K562 (cell line): Measurements from ENCODE around the gene DIPK1B. TPM values are rescaled to one million over a fixed set of nuclear protein-coding genes. Genes with fewer than 3 reads are reported as not detected.

ENCODE experiments used
- ATAC-seq: fragments of 200-7000 bp; cut with Tn5 transposase; 3 replicates; pipeline ENCODE4 v1.9.1; 2020; ENCODE audit warnings: moderate library complexity
- BruUV-seq: library from RNA; stranded (reverse); fragments of 400-500 nt; replicated peaks from 2 replicates; lab custom pipeline; 2021; lab: Mats Ljungman, UMichigan
- CTCF ChIA-PET: fragments of 300-600 bp; formaldehyde crosslinking; extraction: SDS; loops from one replicate; lab custom pipeline; 2021; ENCODE audit warnings: low intra/inter-chr PET ratio; lab: Yijun Ruan, JAX
- POLR2A ChIA-PET: fragments of 300-600, 350-650 bp; sonication (Branson Sonifier 250); formaldehyde crosslinking; extraction: SDS; loops from one replicate; lab custom pipeline; 2021; ENCODE audit warnings: antibody characterized with exemption, inconsistent platforms; lab: Yijun Ruan, JAX
- DNase-seq, 4 experiments: peaks; one replicate each; pipeline versions ENCODE4 v3.0.0 to v3.0.0-alpha.2; 2011 to 2018; ENCODE audit warnings: low spot score in 3 of 4, mixed read lengths in 3 of 4; ENCODE audit errors: extremely low read depth in 1 of 4
- FAIRE-seq: peaks from 2 replicates; lab custom pipeline; 2011; peaks lifted over from hg19 to GRCh38; lab: Jason Lieb, UNC
- H2AFZ ChIP-seq: 2 replicates; pipeline ENCODE4 v1.6.0; 2011; ENCODE audit warnings: low read depth, low read length, control low read depth, inconsistent platforms
- H3K27ac ChIP-seq: fragments of 200-600 bp; 3 replicates; pipeline ENCODE4 v1.8.0; 2011; ENCODE audit warnings: low read depth, mild to moderate bottlenecking, control low read depth, inconsistent platforms, low read length, moderate library complexity, mixed read lengths; ENCODE audit errors: extremely low read depth
- H3K27me3 ChIP-seq, 2 experiments: fragments of 300-600 bp in 1 of 2; 2 replicates in 1 of 2; 3 replicates in 1 of 2; pipeline versions ENCODE4 v1.6.0 to v1.8.0; 2011; ENCODE audit warnings: inconsistent platforms in 2 of 2, low read length in 2 of 2, mild to moderate bottlenecking in 1 of 2, mixed read lengths in 1 of 2, moderate library complexity in 1 of 2; ENCODE audit not compliant: control insufficient read depth in 2 of 2, insufficient read depth in 2 of 2
- H3K36me3 ChIP-seq: fragments of 300-600 bp; 3 replicates; pipeline ENCODE4 v1.8.0; 2011; ENCODE audit warnings: mild to moderate bottlenecking, low read length, inconsistent platforms; ENCODE audit not compliant: control insufficient read depth, insufficient read depth
- H3K4me1 ChIP-seq, 2 experiments: fragments of 200-600 bp in 1 of 2; replicated peaks in 1 of 2; 2 replicates in 1 of 2; 3 replicates in 1 of 2; pipeline versions ENCODE4 v1.5.1 to v1.8.0; 2011; ENCODE audit warnings: inconsistent platforms in 2 of 2, low read length in 2 of 2, mild to moderate bottlenecking in 1 of 2, mixed read lengths in 1 of 2, moderate library complexity in 1 of 2; ENCODE audit not compliant: control insufficient read depth in 2 of 2, insufficient read depth in 2 of 2
- H3K4me2 ChIP-seq: 2 replicates; pipeline ENCODE4 v1.6.1; 2011; ENCODE audit warnings: low read length, control low read depth, inconsistent platforms, mixed read lengths; ENCODE audit not compliant: insufficient read depth
- H3K4me3 ChIP-seq: fragments of 200-600 bp; sonication (generic), shearing (Covaris generic); 2 replicates; pipeline ENCODE4 v1.5.1; 2016; ENCODE audit warnings: control low read depth, inconsistent platforms
- H3K79me2 ChIP-seq: fragments of 200-600 bp; 3 replicates; pipeline ENCODE4 v1.8.0; 2011; ENCODE audit warnings: low read length, inconsistent platforms; ENCODE audit not compliant: control insufficient read depth, insufficient read depth
- H3K9ac ChIP-seq, 2 experiments: 2 replicates each; pipeline versions ENCODE4 v1.6.0 to v1.6.1; 2011; ENCODE audit warnings: low read depth in 2 of 2, low read length in 2 of 2, control low read depth in 1 of 2, inconsistent platforms in 1 of 2, mild to moderate bottlenecking in 1 of 2, mixed read lengths in 1 of 2; ENCODE audit not compliant: insufficient read depth in 1 of 2
- H3K9me1 ChIP-seq: one replicate; pipeline ENCODE4 v1.6.0; 2011; ENCODE audit warnings: inconsistent platforms, mild to moderate bottlenecking, low read length, moderate library complexity; ENCODE audit not compliant: control insufficient read depth, insufficient read depth
- H3K9me3 ChIP-seq: replicated peaks from 2 replicates; pipeline ENCODE4 v1.5.1; 2011; ENCODE audit warnings: low read depth, low read length, inconsistent platforms; ENCODE audit not compliant: control insufficient read depth, insufficient read depth
- H4K20me1 ChIP-seq: replicated peaks from 2 replicates; pipeline ENCODE4 v1.6.1; 2011; ENCODE audit warnings: low read length, inconsistent platforms, mixed read lengths; ENCODE audit not compliant: control insufficient read depth, insufficient read depth
- DMBX1 ChIP-seq: fragments of 250-450 bp; sonication (Bioruptor Pico); IDR thresholded peaks from 2 replicates; pipeline ENCODE4 v1.8.0; 2022; ENCODE audit warnings: inconsistent platforms, mild to moderate bottlenecking, moderate library complexity, borderline replicate concordance
- DPF2 ChIP-seq: fragments of 450-650 bp; IDR thresholded peaks from 2 replicates; pipeline ENCODE4 v1.6.1; 2016
- ELF1 ChIP-seq: fragments of 200-800 bp; sonication (Bioruptor generic); IDR thresholded peaks from 2 replicates; pipeline ENCODE4 v1.6.1; 2016; ENCODE audit warnings: missing genetic modification characterization, missing compliant biosample characterization
- ELF4 ChIP-seq: fragments of 450-650 bp; formaldehyde crosslinking; IDR thresholded peaks from 2 replicates; pipeline ENCODE4 v1.4.0; 2022; ENCODE audit warnings: missing genetic modification characterization
- HMBOX1 ChIP-seq: sonication (generic); IDR thresholded peaks from 2 replicates; pipeline ENCODE4 v1.6.1; 2016
- HMGXB4 ChIP-seq: sonication (generic); formaldehyde crosslinking; IDR thresholded peaks from 2 replicates; pipeline ENCODE4 v1.8.1; 2023; ENCODE audit warnings: mild to moderate bottlenecking, missing genetic modification reagents
- NR3C1 ChIP-seq: sonication (generic); formaldehyde crosslinking; IDR thresholded peaks from 2 replicates; pipeline ENCODE4 v1.8.1; 2022; ENCODE audit warnings: missing genetic modification reagents
- OTX1 ChIP-seq: fragments of 450-650 bp; formaldehyde crosslinking; IDR thresholded peaks from 2 replicates; pipeline ENCODE4 v1.4.0; 2022; ENCODE audit warnings: mild to moderate bottlenecking
- POLR2G ChIP-seq: fragments of 200-400 bp; formaldehyde crosslinking; IDR thresholded peaks from 2 replicates; pipeline ENCODE4 v1.6.1; 2017; ENCODE audit warnings: low read depth, mild to moderate bottlenecking, antibody characterized with exemption, low read length, moderate library complexity
- RBM15 ChIP-seq: fragments of 200-400 bp; formaldehyde crosslinking; IDR thresholded peaks from 2 replicates; pipeline ENCODE4 v1.6.1; 2018; ENCODE audit warnings: mild to moderate bottlenecking, low read length, moderate library complexity; ENCODE audit not compliant: insufficient read depth
- SAFB2 ChIP-seq: fragments of 200-400 bp; formaldehyde crosslinking; IDR thresholded peaks from 2 replicates; pipeline ENCODE4 v1.6.1; 2018; ENCODE audit warnings: borderline replicate concordance, low read length, low read depth, moderate library complexity; ENCODE audit not compliant: severe bottlenecking
- SP2 ChIP-seq: IDR thresholded peaks from 2 replicates; pipeline ENCODE4 v1.6.1; 2011; ENCODE audit warnings: mild to moderate bottlenecking, low read depth, low read length, moderate library complexity; ENCODE audit not compliant: poor library complexity, severe bottlenecking; ENCODE audit errors: extremely low read depth
- SRSF1 ChIP-seq: fragments of 200-400 bp; formaldehyde crosslinking; IDR thresholded peaks from 2 replicates; pipeline ENCODE4 v1.6.1; 2017; ENCODE audit warnings: mild to moderate bottlenecking, low read depth, low read length, moderate library complexity
- SRSF7 ChIP-seq: fragments of 200-400 bp; formaldehyde crosslinking; optimal IDR thresholded peaks from 2 replicates; pipeline ENCODE3; 2017; ENCODE audit warnings: mild to moderate bottlenecking, low read depth, low read length
- STAT6 ChIP-seq: sonication (generic); formaldehyde crosslinking; IDR thresholded peaks from 2 replicates; pipeline ENCODE4 v1.8.1; 2023; ENCODE audit warnings: mild to moderate bottlenecking, missing genetic modification reagents
- TAL1 ChIP-seq: fragments of 450-650 bp; IDR thresholded peaks from 2 replicates; pipeline ENCODE4 v1.6.1; 2016; ENCODE audit warnings: mild to moderate bottlenecking
- ZNF224 ChIP-seq: sonication (generic); formaldehyde crosslinking; IDR thresholded peaks from 2 replicates; pipeline ENCODE4 v1.8.0; 2022; ENCODE audit warnings: mild to moderate bottlenecking, missing genetic modification reagents
- WGBS: fragments of 100-300 bp; shearing (Covaris generic); methylation state at CpG from one replicate; pipeline ENCODE4 v1.1.6; 2016; ENCODE audit warnings: low coverage, mixed read lengths; ENCODE audit not compliant: insufficient coverage; ENCODE audit errors: missing lambda C conversion rate; 5-methylcytosine and 5-hydroxymethylcytosine counted together
- in situ Hi-C: fragments of 300-500 bp; cut with MboI; formaldehyde crosslinking; loops from 4 replicates; pipeline ENCODE4 v1.15.0; 2018; ENCODE audit warnings: inconsistent platforms, mixed read lengths
- intact Hi-C: fragments of 100-400 bp; cut with micrococcal nuclease; formaldehyde crosslinking; loops from 2 replicates; pipeline ENCODE4 v1.14.2; 2022
- polyA plus RNA-seq, 8 experiments: library from polyadenylated mRNA; depleted of rRNA in 4 of 8; stranded (reverse) in 5 of 8; unstranded in 3 of 8; fragments of >200 nt; fragmentation: Nextera tagmentation in 2 of 8; fragmentation: Illumina TruSeq in 1 of 8; extraction: Ambion mirVana in 2 of 8; extraction: Trizol in 1 of 8; gene quantifications; 2 replicates each; pipeline versions ENCODE4 v1.2.1 to v1.2.3, GENCODE V29; 2011 to 2014; ENCODE audit warnings: inconsistent platforms in 1 of 8, missing spikeins in 1 of 8
- total RNA-seq, 7 experiments: library from RNA; depleted of rRNA in 6 of 7; stranded (reverse); fragments of >200 nt in 6 of 7; fragmentation: Illumina TruSeq in 2 of 7; extraction: Trizol in 2 of 7; gene quantifications; 2 replicates each; pipeline versions ENCODE4 v1.2.1 to v1.2.3, GENCODE V29; 2011 to 2021; ENCODE audit warnings: low replicate concordance in 1 of 7

The DIPK1B gene
- total and polyA plus RNA-seq, 9 of the 15 experiments (the other 6 are each of a cell fraction or from before 2014, with no cell fraction given): 0.08 to 22.3 (median 5.9) TPM

- peaks cover 6% of the 10 kb centered on the region; the same call in 1 of the 2 replicates for H4K20me1 ChIP-seq
- peak overlapping the region; percentile 81 for H3K4me3 ChIP-seq
- no TSS peak for BruUV-seq
- POLR2A ChIA-PET: interaction anchor here (0.6 to 2.1 kb wide), 7 partner anchors 9 to 363 kb away, joined by 3 to 7 read pairs (median 3); no protein-coding TSS in a partner anchor
- no peaks in the 10 kb centered on the region for H3K27me3 ChIP-seq
- H3K27ac ChIP-seq: peak overlapping the region; percentile 95
- peak overlapping the region; percentile 82 to 98 for H3K9ac ChIP-seq
- in situ Hi-C loops (no loop called here), intact Hi-C loops (no loop called here)
- DNase-seq: peak; percentile 41 to 45 (median 44)
- H3K9me3 ChIP-seq: no peaks in the 10 kb centered on the region
- no peak overlapping the region for H2AFZ ChIP-seq
- H3K9me1 ChIP-seq: peaks cover 6% of the 10 kb centered on the region
- peaks cover 20% of the 10 kb centered on the region; the same call in 1 of the 3 replicates for H3K36me3 ChIP-seq
- 32% methylated on average over 15 of the region's 19 CpGs for WGBS
- ATAC-seq: peak; percentile 28; the same call in 2 of the 3 replicates
- CTCF ChIA-PET: no interaction called here
- H3K4me1 ChIP-seq: peaks cover 6 to 81% of the 10 kb centered on the region in 2 experiments; a peak in 4 of 5 replicates
- H3K4me2 ChIP-seq: peak overlapping the region; percentile 76
- H3K79me2 ChIP-seq: peaks cover 54% of the 10 kb centered on the region
- FAIRE-seq: no peak
- TF ChIP-seq POLR2G (0 out of 2 replicates have a peak, but pooled peaks have one; percentile 4), HMGXB4 (no peak), DMBX1 (CRISPR knock-in tag) (no peak), ZNF224 (CRISPR knock-in tag) (no peak), ELF4 (no peak), DPF2 (no peak), HMBOX1 (no peak), SP2 (no peak), SRSF7 (no peak), SAFB2 (no peak), STAT6 (CRISPR knock-in tag) (no peak), RBM15 (no peak), NR3C1 (no peak), SRSF1 (no peak), ELF1 (tag) (no peak), OTX1 (no peak), TAL1 (no peak)
Observed at GRCh38 chr9:136685790-136686533, 26.4 kb upstream of the DIPK1B start.
